NCI-H2029 treated with DMSO at 0.1 percent for 48 hours (cell line): Measurements from ENCODE around the gene PARP4.
"Not testable (repeated sequence)": the region's sequence is repeated elsewhere in the genome, so short reads cannot be mapped to it uniquely, and the experiment has no call there.

Source experiments
- DNase-seq: peaks from one replicate; lab custom pipeline; 2025; lab: John Stamatoyannopoulos, UW

PARP4 gene

DNA sequence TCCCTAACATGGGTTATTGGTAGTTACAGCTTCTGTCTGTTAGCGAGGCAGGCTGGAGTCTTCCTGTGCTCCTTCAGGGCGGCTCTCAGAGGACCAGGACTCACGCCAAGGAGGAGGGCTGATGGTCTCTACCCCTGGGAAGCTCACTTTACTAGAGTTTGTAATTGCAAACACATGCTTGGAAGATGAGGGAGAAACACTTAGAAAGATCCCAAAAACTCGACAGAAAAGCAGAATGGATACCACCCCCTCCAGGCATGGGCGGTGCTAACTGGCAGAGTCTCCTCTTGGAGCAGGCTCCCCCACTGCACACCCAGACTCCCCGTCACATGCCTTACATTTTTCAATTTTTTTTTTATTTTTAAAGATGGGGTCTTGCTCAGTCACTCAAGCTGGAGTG, 62.0 kb downstream of the PARP4 start:
- no peak for DNase-seq

DNA sequence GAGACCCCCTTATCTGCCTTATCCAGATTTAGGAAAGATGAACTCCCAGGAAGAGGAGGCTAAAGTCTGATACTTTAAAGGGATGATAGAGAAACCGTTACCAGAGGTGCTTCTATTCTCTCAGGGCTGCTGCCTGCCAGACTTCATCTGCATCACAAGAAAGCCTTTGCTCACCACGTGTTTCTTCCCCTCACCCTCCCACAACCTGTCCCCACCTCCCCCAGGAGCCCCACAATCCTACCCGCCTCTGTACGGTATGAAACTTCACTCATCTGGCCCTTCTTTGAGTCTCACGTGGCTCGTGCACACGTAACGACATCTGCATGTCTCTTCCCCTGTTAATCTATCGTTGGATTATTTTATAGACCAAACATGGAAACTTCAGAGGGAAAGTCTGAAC, 67.7 kb downstream of the PARP4 start:
- not testable (repeated sequence) for DNase-seq

- DNase-seq, result no peak
Observed at GRCh38 chr13:24443366-24443765, 69.2 kb downstream of the PARP4 start.

DNA sequence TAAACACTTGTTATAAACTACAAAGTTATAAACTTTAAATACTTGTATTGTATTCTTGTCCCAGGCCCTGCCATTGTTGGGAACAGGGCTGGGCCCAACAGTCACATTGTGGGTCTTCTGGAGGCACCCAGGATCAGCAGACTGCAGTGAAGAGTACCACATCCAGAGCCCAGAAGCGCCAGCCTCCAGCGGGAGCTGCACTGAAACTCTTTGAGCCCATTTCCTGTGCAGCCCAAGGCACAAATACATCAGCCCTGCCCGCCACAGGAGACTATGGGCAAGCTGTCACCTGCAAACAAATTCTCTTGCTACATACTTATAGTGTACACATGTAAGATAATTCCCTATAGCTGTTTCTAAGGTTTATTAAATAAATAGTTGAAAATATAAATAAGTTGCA, 86.5 kb downstream of the PARP4 start:
- not testable (repeated sequence) for DNase-seq

- not testable (repeated sequence) for DNase-seq
Observed at GRCh38 chr13:24419668-24420067, 92.9 kb downstream of the PARP4 start.

GRCh38 chr13:24407844-24408243, 104.7 kb downstream of the PARP4 start:
- no peak for DNase-seq

DNA sequence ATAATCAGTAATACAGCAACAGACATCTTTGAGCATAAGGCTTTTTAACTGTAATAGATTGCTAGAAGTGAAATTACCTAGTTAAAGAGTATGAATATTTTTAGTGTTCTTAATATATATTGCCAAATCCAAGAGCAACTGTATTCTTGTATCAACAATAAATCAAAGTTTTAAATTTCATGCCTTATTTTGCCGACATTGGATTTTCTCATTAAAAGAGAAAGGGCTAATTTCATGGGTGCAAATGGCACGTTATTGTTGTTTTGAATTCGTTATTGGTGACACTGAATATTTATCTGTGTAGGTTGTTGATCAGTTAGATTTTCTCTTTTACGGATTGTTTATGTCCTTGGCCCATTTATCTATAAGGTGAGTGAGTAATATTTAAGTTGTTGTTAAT, 106.1 kb downstream of the PARP4 start:
- no peak for DNase-seq

- no peak for DNase-seq
Observed at GRCh38 chr13:24396821-24397220, 115.8 kb downstream of the PARP4 start.

DNA sequence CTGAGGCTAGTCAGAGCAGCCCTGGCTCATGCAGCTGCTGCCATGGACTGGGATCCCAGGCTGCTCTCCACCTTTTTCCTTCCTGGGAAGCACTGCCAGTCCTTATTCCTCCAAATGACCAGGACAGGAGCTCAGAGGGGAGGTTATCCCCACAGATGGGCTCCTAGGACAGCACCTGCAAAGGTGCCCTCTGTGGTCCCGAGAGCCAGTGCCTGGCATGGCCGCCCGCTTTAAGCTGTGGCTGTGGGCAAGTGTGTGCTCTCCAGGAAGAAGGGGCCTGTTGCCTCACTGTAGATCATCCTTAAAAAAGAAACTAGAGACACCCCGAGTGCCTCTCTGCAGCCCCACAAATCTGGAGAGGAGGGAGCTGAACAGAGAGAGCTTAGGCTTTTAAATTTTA, 119.6 kb downstream of the PARP4 start:
- DNase-seq, result no peak

DNA sequence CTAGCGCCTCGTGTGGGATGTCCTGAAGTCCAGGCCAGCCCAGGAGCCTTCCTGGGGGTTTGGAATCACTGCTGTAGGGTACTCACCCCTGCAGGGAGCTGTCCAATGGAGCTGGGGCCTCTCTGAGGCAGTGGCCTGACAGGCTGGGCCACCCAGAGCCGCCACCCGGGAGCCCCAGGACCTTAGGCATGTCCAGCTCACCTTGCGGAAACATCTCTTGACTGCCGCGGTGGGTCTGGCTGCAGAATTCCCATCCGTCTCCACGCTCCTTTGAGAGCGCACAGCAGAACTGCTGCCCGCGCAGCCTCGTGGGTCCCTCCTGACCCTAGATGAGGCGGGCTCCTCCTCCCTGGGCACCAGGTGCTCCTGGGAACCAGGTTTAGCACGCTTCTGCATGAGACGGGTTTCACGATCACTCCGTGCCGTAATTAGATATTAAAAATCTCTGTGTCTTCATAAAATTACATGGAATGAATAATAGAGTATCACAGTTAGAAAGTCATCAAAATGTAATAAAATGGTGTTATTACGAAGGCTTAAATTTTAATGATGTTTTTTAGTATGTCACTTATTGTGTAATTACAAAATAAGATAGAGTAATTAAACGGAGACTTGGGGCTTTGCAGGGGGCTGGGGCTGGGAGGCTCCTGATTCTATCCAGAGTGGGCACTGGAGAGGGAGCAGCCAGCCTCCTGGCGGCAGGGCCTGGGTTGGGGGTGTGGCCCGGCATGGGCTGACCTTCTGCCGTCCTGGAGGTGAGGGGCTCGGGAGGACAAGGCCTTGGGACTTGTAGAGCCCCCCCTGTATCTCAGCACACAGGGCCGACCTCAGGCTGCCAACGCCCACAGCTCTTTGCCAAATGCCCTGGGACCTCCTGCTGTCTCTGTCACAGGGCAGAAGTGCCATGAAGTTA, 120.6 kb downstream of the PARP4 start:
- DNase-seq, result not testable (repeated sequence)

GRCh38 chr13:24390795-24391194, 121.8 kb downstream of the PARP4 start:
- DNase-seq, result not testable (repeated sequence)

- no peak for DNase-seq
Observed at GRCh38 chr13:24389506-24389905, 123.1 kb downstream of the PARP4 start.

DNA sequence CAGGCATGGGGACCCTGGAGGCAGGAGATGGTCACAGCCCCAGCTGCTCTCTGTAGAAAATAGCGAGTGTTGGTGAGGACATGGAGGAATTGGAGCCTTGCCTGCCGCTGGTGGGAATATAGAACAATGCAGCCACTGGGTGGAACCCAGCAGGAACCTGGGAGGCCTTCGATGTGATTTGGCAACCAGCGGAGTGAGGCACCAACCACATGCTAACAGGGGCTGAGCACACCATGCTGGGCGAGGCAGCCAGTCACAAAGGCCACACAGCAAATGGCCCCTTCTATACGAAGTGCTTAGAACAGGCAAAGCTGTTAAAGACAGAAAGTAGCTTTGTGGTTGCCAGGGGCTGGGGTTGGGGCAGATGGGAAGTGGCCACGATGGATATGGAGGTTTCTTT, 123.8 kb downstream of the PARP4 start:
- DNase-seq, result not testable (repeated sequence)

- DNase-seq, result no peak
Observed at GRCh38 chr13:24386816-24387708, 125.5 kb downstream of the PARP4 start.

GRCh38 chr13:24385902-24386301, 126.7 kb downstream of the PARP4 start:
- no peak for DNase-seq

DNA sequence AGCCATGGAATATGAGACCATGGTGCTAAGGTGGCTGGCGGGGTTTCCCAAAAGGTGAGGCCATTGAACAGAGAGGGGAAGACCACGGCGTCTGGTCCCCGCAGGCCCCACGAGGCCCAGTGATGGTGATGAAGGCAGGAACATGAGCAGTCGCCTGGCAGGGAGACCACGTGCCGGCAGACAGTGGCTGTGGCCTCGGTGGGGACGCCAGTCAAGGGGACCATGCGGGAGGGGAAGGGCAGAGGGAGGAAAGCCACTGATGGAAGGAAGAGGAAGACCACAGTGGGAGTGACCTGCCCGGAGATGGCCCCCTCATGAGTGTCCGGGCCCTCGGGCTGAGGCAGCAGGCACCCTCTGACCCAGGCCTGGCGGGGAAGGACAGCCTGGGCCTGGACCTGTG, 127.6 kb downstream of the PARP4 start:
- DNase-seq, result not testable (repeated sequence)

DNA sequence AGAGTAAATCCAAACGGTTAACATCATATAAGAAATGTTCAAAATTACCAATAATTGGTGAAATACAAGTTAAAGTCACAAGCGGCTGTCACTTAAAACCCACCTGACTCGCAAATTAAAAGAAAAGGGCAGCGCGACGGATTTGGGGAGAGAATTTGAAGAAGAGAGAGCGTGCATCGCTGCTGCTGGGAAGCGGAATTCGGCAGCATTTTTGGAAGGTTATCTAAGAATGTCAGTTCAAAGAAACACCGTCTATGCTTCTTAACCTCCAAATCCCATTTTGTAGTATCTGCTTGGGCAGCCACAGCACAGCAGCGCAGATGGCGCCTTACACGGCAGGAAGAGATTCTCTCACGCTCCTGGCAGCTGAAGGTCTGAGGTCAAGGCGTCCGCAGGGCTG, 128.5 kb downstream of the PARP4 start:
- not testable (repeated sequence) for DNase-seq

DNA sequence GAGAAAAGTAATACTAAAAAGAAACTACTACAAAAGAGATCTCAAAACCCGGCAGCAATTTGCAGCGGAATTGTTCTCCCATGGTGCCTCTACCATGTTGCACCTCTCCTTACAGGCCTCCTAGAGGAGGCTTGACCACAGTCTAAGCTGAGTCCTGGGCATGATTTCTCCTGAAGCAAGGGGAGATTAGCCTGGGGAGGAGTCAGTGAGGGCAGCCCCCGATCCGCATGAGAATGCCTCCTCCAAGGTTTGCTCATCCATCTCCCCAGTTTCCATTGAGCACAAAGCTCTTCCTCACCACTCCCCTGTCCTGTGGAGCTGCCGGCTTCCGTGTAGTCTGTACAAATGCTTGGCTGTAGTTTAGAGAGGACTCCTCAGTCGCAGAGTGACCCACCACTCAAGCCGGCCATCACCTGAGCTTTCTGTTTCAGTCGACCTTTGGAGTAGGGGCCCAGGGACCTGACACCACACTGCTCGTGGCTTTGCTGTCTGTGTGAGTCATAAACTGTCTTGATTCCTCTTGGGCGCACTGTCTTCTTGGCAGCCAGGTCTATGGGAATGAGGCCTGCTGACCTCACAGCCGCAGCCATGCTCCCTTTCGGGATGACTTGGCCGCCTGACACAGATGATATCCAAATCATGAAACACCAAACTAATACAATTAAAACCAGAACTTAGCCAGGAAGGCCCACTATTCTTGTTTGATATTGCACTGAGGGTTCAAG, 130.9 kb downstream of the PARP4 start:
- no peak for DNase-seq

DNA sequence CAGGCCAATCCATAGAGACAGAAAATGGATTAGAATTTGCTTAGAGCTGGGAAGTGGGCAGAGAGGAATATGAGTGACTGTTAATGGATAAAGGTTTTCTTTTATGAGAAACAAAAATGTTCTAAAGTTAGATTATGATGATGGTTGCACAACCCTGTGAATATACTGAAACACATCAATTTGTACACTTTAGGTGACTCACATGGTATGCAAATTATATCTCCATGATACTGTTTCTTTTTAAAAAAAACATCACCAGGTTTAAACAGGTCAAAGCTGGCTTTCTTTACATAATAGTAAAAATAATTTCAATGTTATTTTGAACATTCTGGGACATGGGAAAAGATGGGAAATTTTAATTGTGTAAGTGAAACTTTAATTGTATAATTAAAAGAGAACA, 131.7 kb downstream of the PARP4 start:
- DNase-seq, result not testable (repeated sequence)

- not testable (repeated sequence) for DNase-seq
Observed at GRCh38 chr13:24380227-24380626, 132.4 kb downstream of the PARP4 start.

DNA sequence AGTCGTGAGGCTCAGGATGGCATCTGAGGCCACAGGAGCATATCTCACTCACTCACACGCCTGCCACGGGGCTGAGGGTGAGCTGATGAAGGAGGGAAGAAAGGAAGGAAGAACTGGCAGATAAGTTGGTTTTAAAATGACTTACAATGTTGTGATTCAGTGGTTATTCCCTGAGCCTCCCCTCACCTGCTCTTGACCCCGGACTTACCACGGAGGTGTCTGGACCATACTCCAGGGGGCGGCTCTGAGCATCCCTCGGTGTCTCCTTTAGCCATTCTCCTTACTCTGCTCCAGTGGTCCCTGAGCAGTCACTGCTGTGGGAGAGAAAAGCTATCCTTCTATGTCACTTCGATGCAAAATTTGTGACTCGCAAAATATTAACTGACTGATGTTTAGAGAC, 141.3 kb downstream of the PARP4 start:
- DNase-seq, result not testable (repeated sequence)
